Left renal cortex interstitium (tissue), 4 donors: ENCODE data around the gene PCYT1B. TPM values are rescaled to one million over a fixed set of nuclear protein-coding genes. Genes with fewer than 3 reads are reported as not detected.
"Not testable (repeated sequence)": the region's sequence is repeated elsewhere in the genome, so short reads cannot be mapped to it uniquely, and the experiment has no call there.

Source experiments
- DNase-seq, 4 donors: peaks; one replicate each; pipeline ENCODE4 v3.0.0-alpha.2; 2013; ENCODE audit warnings: low read depth in 4 of 4, low spot score in 2 of 4, missing footprints in 1 of 4
- polyA plus RNA-seq, 4 donors: library from polyadenylated mRNA; unstranded; fragments of 120-200 nt; gene quantifications; one replicate each; pipeline ENCODE4 v1.2.1, GENCODE V29; 2013; ENCODE audit not compliant: insufficient read length in 4 of 4

Gene PCYT1B
- polyA plus RNA-seq, 4 donors: 2.2 to 3.5 (median 2.9) TPM

GRCh38 chrX:24646745-24647182, 383 bp downstream of the PCYT1B start:
- peak in 1 of 4 donors; percentile 24 for DNase-seq

GRCh38 chrX:24646006-24646405, 1.1 kb downstream of the PCYT1B start:
- DNase-seq: no peak

GRCh38 chrX:24643116-24643515, 4.0 kb downstream of the PCYT1B start:
- no peak for DNase-seq

- DNase-seq: no peak
These were observed 17.4 kb downstream of the PCYT1B start for GRCh38 chrX:24629701-24630100.

GRCh38 chrX:24619647-24620046, 27.5 kb downstream of the PCYT1B start:
- DNase-seq: no peak

- DNase-seq: no peak
These were observed 36.6 kb downstream of the PCYT1B start for GRCh38 chrX:24610516-24610915.

- no peak for DNase-seq
These were observed 39.5 kb downstream of the PCYT1B start for GRCh38 chrX:24607616-24608015.

GRCh38 chrX:24605941-24606340, 41.2 kb downstream of the PCYT1B start:
- not testable (repeated sequence) for DNase-seq

GRCh38 chrX:24603191-24603590, 44.0 kb downstream of the PCYT1B start:
- DNase-seq: no peak

- no peak for DNase-seq
These were observed 45.3 kb downstream of the PCYT1B start for GRCh38 chrX:24601858-24602257.

- no peak for DNase-seq
These were observed 52.6 kb downstream of the PCYT1B start for GRCh38 chrX:24594501-24594900.

GRCh38 chrX:24590111-24590510, 57.0 kb downstream of the PCYT1B start:
- DNase-seq: no peak

GRCh38 chrX:24577091-24577490, 70.1 kb downstream of the PCYT1B start:
- DNase-seq: no peak

- DNase-seq: no peak
These were observed 71.7 kb downstream of the PCYT1B start for GRCh38 chrX:24575496-24575895.

- DNase-seq: no peak
These were observed 72.4 kb downstream of the PCYT1B start for GRCh38 chrX:24574743-24575142.

GRCh38 chrX:24567169-24567568, 80.0 kb downstream of the PCYT1B start:
- DNase-seq: no peak

- DNase-seq: no peak
These were observed 80.9 kb downstream of the PCYT1B start for GRCh38 chrX:24566240-24566639.

GRCh38 chrX:24563291-24564010, 83.7 kb downstream of the PCYT1B start:
- DNase-seq: no peak

GRCh38 chrX:24561121-24561520, 86.0 kb downstream of the PCYT1B start:
- no peak for DNase-seq

GRCh38 chrX:24553011-24553410, 94.1 kb downstream of the PCYT1B start:
- DNase-seq: no peak

- DNase-seq: no peak
These were observed 97.0 kb downstream of the PCYT1B start for GRCh38 chrX:24550166-24550565.

- no peak for DNase-seq
These were observed 99.2 kb downstream of the PCYT1B start for GRCh38 chrX:24547961-24548360.

- DNase-seq: no peak
These were observed 104.4 kb downstream of the PCYT1B start for GRCh38 chrX:24542756-24543155.
